Stomach (tissue), 4 donors: ENCODE data around the gene VGLL4.

Experiments used
- POLR2AphosphoS5 ChIP-seq, 3 donors: sonication (generic); formaldehyde crosslinking; IDR thresholded peaks; one replicate each; pipeline ENCODE4 v1.6.1; 2016; ENCODE audit warnings: antibody characterized with exemption in 3 of 3
- TF ChIP-seq, protein P1 (sequence below), 7 experiments: fragments of 450-650 bp in 4 of 7; fragments of 200-600 bp in 3 of 7; sonication (generic) in 3 of 7; IDR thresholded peaks; one replicate each; pipeline ENCODE4 v1.5.1; 2016 to 2019; ENCODE audit warnings: antibody characterized with exemption in 7 of 7, control low read depth in 2 of 7, mild to moderate bottlenecking in 1 of 7

DNA sequence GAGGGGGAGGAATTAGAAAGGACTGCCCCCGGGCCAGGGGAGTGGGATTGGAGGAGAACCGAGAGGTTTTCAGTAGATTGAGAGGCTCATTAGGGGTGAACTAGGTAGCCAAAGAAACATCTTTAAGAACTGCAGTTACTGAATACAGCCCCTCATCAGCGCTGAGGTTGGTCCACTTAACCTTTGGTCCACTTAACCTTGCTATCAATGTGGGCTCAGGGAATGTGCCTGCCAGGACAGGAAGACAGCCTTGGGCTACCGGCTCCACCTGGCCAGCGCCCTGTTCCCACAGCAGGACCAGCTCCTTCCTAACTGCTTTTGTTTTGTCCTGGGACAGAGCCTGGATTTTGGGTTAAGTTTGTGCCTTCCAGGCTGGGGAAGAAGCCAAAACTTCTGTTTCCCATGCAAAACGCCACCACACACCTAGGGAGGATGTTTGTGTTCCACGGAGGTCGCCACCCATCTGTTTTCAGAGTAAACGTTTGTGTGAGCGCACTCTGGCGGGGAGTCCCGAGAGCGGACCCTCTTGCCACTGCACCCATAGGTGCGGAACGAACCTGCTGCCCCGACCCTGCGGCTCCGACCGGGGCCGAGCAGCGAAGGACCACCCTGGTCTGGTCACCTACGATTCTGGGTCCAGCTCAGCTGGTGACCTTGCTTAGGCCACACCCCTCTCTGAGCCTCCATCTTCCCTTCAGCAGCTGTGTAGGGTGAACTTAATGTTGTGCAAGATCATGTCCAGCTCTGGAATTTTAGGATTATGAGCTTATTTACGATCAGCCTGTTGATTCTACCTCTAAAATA, 107.4 kb downstream of the VGLL4 start:
- TF ChIP-seq, protein P1, sequence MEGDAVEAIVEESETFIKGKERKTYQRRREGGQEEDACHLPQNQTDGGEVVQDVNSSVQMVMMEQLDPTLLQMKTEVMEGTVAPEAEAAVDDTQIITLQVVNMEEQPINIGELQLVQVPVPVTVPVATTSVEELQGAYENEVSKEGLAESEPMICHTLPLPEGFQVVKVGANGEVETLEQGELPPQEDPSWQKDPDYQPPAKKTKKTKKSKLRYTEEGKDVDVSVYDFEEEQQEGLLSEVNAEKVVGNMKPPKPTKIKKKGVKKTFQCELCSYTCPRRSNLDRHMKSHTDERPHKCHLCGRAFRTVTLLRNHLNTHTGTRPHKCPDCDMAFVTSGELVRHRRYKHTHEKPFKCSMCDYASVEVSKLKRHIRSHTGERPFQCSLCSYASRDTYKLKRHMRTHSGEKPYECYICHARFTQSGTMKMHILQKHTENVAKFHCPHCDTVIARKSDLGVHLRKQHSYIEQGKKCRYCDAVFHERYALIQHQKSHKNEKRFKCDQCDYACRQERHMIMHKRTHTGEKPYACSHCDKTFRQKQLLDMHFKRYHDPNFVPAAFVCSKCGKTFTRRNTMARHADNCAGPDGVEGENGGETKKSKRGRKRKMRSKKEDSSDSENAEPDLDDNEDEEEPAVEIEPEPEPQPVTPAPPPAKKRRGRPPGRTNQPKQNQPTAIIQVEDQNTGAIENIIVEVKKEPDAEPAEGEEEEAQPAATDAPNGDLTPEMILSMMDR (IDR thresholded peaks at IDR 0.05), result peak in 3 of 7 experiments; percentile 7 to 46 (median 22)
- no peak for TF ChIP-seq POLR2AphosphoS5 (IDR thresholded peaks at IDR 0.05)
